ENCODE measurements around the gene ARHGDIB.

Gene ARHGDIB

DNA sequence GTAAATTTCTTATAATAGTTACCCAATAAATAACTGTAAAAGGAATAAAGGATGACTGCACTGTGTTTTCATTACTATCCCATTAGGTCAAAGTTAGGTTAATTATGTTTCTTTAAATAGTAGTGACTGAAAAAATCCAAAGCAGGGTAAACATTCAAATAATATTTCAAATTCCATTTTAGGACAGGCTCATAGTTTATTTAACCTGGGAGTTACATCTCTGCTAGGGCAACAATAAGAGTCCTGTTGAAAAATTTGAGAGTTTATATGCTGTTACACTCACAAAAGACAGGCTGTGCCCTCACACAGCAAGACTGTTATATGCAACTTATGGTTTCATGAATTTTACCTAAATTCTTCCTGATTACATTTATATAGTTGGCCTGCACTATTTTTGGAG is 31.1 kb downstream of the ARHGDIB start:
- no peak for DNase-seq (ENCODE audit: low read depth in 2 of 2)

DNA sequence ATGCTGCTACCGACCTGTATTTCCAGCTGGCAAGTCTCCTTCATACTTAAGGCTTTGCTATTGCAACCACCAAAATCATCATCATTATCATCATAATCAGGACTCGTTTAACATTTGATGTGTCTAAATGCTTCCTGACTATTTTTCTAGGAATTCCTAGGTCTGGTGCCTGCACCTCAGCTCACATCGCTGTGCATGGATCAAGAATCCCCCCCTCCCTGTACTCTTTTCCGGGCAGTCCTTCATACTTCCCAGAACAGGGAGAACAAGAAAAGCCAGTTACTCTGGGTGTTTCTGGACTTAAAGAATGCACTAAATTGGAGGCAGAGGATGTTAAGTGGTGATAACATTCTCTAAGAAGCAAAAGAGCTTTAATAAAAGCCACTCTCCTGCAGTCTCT is 32.5 kb downstream of the ARHGDIB start:
- no peak for DNase-seq (ENCODE audit: low read depth in 2 of 2)

DNA sequence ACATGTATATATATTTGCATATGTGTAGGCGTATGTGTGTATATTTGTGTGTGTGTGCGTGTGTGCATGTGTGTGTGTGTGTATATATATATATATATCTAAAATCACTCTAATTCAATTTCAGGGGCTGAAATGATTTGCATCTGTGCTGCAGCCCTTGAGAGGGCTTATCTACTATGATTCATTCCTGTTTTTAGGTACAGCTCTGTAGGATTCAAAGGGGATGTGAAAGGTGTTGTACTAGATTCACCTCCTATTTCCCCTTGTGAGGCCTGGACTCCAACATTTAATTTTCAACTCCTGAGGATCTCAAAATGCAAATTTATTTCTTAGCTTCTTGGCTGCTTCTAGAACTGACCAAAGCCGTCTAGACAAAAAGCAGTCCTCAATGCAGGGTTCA is 34.1 kb downstream of the ARHGDIB start:
- DNase-seq (ENCODE audit: low read depth in 2 of 2) = no peak

DNA sequence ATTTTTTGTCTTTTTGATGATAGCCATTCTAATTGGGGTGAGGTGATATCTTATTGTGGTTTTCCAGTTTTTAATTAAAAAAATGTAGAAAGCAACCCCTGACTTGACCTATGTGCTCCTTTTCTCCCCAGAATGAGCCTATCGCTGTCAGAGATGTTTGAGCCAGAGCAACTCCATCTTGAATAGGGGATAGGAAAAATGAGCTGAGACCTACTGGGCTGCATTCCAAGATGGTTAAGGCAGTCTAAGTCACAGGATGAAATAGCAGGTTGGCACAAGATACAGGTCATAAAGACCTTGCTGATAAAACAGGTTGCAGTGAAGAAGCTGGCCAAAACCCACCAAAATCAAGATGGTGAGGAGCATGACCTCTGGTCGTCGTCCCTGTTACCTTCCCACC is 36.9 kb downstream of the ARHGDIB start:
- no peak for DNase-seq (ENCODE audit: low read depth in 2 of 2)

DNA sequence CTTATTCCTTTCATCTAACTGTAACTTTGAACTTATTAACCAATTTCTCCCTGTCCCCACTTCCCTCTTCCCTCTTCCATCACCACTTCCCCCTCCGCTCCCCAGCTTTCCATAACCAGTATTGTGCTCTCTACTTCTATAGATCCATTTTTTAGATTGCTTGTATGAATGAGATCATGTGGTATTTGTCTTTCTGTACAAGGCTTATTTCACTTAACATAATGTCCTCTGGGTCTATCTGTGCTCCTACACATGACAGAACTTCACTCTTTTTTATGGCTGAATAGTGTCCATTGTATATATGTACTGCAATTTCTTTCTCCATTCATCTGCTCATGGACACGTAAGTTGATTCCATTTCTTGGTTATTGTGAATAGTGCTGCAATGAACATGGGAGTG is 37.5 kb downstream of the ARHGDIB start:
- no peak for DNase-seq (ENCODE audit: low read depth in 2 of 2)

DNA sequence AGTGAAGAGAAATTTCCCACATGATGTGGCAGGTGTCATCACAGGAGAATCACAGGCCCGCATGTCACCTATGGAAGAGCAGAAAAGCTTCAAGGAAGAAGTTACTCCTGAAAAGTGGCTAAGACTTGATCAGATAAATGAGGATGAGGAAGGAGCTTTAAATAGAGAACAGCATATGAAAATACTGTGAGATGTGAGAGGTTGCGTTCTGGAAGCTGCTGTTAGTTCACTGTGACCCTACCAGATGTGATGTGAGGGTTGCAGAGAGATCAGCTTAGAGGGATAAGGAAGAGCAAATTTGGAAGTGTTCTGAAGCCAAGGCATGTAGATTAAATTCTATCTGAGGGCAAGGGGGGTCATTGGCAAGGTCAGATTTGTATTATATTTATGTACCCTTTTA is 40.2 kb downstream of the ARHGDIB start:
- no peak for DNase-seq (ENCODE audit: low read depth in 2 of 2)

DNA sequence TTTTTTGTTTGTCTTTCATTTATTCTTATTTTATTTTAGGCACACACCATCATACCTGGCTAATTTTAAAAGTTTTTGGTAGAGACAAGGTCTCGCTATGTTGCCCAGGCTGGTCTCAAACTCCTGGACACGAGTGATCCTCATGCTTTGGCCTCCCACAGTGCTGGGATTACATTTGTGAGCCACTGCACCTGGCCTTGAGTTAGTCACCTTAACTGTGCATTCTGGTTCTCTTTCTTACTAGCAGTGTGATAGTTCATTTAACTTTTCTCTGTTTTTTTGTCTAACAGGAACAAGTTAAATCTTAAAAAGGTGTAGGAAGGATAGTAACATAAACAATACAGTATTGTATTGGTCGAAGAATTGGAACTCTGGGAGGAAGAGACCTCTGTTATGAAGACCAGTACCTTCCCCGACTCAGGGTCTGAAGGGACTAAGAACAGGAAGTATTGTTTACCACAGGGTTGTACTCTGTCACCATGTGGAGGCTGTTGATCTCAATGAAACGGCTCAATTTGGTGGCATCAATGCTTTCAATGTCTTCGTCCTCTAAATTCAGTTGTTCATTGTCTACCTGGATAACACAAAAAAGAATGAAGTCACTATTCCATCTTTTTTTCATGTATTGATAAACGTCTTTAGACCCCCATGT is 40.8 kb downstream of the ARHGDIB start:
- DNase-seq (ENCODE audit: low read depth in 2 of 2) = no peak

DNA sequence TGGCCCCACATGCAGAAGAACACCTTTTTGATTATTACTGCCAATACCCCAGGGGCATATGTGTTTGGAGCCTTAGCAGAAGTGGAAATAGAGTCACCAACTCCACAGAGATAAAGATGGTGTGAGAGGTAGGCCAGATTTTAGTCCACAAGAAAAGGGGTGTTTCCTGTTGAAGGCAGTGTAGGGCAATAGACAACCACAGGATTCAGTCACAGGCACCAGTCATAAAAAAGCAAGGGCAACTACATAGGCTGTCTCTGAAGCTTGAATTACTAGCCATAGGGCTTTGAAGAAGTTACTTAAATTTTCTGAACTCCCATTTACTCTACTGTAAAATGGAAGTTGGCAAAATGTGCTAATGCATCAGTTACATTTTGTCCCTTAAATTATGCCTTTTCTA is 41.9 kb downstream of the ARHGDIB start:
- DNase-seq (ENCODE audit: low read depth in 2 of 2) = no peak

DNA sequence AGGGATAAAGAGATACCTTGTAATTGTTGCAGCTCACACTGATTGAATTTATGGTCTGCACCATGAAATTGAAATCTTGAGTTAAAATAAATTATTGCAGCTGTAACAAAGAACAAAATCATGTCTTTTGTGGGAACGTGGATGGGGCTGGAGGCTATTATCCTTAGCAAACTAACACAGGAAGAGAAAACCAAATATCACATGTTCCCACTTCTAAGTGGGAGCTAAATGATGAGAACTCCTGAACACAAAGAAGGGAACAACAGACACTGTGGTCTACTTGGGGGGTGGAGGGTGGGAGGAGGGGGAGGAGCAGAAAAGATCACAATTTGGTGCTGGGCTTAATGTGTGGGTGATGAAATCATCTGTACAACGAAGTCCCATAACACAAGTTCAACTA is 45.7 kb downstream of the ARHGDIB start:
- DNase-seq (ENCODE audit: low read depth in 2 of 2) = no peak

DNA sequence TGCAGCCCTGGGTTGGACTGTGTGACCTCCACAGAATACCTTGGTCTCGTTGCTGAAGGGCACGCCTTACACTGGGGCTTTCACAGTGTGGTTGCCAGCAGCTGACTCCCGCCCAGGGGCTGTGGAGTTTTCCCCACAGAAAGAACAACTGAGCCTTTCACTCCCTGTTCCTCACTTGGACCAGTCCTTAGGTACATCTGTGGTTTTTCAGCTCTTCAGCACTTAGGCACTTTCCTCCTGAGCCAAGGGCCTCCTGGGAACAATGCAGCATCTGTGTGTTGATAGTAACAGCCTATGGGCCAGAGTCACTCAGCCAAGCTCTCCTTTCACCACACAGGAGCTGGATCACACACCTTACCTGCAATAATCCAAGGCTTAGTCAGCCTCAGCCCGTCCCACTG is 48.0 kb downstream of the ARHGDIB start:
- no peak for DNase-seq (ENCODE audit: low read depth in 2 of 2)

DNA sequence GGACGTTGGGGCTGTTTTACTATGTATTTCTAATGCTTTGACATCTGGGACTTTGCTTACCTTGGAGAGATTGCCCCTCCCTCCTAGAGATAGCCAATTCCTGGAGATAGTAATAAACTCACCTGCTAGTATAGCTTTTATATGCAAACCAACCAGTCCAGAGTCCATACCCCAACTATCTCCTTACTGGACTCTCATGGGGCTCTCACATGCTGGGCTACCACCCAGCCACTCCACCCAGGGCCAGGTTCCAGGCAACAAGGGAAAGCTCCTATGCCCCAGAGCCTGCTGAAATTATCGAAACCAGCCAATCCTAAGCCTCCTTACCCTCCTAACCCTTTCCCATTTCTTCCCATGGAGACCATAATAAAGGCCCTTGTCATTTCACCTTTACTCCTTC is 50.3 kb downstream of the ARHGDIB start:
- no peak for DNase-seq (ENCODE audit: low read depth in 2 of 2)

DNA sequence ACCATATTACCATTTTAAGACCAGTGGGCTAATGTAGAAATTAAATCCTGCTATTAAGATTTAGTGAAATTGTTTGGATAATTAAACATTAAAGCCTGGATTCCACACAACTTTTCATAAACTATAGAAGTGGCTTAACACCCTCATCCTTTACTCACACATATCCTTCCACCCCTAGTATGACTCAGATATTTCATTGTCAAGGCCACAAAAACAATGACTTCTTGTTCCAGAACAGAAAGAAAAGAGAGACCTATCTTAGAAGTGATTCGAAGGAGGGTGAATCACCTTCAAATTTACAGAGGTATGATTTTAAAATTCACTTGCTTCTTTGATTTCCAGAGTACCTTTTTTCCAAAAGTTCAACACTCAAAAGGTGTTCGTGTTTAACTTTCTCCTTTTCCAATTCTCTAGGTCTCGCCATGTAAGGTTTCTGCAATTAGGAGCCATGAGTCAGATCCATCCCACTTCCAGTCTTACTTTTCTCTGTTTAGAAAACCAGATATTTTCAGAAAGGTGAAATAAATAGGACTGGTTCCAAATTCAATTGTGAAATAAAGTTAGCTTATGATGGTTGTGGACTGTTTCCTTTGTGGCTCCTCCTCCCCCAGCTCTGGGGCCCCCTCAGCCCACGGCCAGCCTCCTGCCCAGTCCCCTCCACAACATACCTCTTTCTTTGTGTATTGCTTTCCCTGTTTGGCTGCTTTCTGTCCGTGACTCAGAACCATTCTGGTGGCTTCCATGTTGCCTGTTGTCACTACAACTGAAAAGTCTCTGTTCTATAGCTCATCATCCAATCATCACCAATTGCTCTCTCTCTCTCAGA is 51.1 kb downstream of the ARHGDIB start:
- DNase-seq (ENCODE audit: low read depth in 2 of 2) = peak; percentile 23 to 32

DNA sequence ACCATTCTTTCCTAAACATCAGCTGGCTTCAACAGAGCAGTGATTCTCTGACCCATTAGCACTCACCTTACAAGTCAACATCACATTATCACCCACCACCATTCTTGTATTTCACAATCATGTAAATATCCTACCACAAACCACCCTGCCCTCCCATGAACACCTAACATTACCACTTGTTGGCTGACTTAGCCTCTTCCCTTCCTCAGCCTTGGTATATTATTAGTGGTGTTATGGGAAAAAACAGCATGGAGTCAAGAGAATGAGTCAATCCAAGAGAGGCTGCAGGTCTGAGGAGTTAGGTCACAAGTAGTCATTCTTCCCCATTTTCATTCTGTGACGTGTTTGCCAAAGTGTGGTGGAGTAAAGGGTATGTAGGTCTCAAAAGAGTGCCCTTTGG is 53.4 kb downstream of the ARHGDIB start:
- no peak for DNase-seq (ENCODE audit: low read depth in 2 of 2)

DNA sequence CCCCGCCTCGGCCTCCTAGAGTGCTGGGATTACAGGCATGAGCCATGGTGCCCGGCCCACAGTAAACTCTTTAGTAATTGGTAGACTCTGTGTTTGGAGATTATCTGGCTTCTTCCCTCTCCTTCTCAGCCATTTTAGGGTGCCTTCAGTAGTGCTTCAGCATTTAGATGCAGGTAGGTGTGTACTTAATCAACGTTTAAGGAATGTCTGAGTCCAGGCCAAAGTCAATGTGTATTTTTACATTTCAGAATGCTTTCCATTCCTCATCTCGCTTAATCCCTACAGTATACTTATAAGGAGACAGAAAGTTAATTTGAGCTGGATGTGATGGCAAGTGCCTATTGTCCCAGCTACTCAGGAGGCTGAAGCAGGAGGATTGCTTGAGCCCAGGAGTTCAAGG is 55.3 kb downstream of the ARHGDIB start:
- no peak for DNase-seq (ENCODE audit: low read depth in 2 of 2)

DNA sequence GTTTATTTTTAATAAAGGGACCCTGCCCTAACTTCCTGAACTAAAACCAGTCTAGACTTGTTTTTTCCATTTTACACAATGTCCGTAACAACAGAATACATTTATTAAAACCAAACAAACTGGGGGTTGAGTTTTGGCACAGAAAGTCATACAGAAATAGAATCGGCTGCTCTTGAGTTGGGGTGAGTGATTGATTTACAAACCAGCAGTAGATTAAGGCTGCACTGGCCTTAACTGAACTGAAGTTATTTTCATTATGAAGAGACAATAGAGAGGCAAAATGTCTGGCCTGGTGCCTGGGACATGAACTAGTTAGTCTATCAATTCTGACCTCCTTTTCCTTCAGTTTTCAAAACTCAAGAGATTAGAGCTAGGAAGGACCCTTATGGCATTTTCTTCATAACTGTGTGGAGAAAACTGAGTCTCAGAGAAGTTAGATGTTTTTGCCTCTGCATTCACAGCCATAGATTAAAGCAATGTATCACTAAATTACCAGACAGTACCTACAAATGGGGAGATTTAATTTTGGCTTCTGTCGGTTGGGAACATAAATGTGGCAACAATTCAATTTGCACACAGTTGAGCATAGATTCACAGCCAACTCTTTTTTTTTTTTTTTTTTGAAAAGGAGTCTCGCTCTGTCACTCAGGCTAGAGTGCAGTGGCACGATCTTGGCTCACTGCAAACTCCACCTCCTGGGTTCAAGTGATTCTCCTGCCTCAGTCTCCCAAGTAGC is 56.0 kb downstream of the ARHGDIB start:
- no peak for DNase-seq (ENCODE audit: low read depth in 2 of 2)

DNA sequence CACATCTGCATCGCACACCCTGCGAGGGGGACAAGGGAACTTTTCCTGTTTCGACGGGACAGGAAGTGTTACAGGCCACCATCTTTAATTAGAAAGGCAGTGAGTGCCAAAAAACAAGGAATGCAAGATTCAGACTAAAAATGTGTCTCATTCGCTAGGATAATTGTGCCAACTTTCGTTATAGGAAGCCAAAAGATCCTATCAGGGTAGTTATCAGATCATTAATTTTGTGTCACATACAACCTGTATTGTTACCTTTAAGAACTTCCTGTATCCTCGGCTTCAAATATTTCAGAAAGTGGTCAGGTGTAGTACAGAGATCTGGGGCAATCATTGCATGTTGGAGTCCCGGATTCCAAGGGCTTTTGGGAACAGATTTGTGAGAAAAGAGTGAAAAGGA is 56.5 kb downstream of the ARHGDIB start:
- no peak for DNase-seq (ENCODE audit: low read depth in 2 of 2)

DNA sequence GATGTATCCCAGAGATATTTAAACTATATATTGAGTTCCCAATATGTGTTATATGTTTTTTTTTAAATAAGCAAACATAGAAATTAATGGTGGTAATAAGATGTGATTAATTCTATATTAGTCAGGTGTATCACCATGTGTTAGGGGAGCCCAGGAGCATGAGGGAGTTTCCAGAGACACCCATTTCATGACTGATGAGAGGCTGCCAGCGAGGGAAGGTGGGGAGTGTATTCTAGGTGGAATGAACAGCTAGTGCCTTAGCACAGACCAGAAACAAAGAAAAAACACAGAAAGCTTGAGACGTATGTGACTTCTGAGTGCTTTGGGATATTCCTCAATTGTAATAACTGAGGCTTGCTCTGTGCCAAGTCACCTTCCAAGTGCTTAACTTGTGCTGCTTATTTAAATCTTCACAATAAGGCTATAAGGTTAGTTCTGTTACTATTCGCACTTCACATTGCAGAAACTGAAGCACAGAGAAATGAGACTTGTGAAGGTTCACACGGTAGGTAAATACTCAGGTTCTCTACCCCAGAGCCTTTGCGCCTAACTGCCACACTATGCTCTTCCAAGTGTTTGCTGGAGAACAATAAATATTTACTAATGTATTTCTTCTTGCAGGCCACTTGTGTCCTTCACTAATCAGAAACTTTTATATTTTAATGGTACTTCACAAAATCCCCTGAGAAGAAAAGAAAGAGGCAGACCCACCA is 57.9 kb downstream of the ARHGDIB start:
- no peak for DNase-seq (ENCODE audit: low read depth in 2 of 2)

DNA sequence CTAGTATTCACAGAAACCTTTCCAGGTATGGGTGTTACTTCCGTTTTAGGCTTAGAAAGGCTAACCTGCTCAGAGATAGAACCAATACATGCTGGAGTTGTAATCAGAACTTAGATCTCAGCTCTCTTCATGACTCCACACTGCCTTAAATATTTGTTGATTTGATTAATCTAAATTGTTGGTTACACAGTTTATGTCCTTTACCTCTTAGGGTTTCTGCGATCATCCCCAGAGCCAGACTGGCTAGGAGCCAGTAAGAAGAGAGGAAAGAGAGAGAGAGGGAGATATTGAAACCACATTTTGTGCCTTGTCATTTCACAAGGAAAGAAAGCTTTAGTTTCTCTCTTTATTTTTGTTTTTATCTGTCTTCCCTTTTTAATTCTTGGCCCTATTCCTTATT is 58.9 kb downstream of the ARHGDIB start:
- no peak for DNase-seq (ENCODE audit: low read depth in 2 of 2)

DNA sequence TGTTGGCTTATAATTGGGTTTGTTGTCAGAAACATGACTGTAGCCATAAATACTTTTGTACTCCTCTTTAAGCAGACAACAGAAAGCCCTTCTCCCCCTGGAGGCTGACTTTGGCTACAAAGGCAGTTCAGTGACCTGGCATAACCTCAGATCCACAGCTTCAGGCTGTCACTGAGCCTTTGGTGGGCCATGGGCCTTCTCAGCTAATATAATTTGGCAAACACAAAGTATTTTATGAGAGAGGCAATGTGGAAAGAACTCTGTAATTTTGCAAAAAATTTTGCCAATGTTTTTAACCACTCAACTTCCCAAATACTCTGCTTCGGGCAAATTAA is 60.2 kb downstream of the ARHGDIB start:
- DNase-seq (ENCODE audit: low read depth in 2 of 2) = no peak

DNA sequence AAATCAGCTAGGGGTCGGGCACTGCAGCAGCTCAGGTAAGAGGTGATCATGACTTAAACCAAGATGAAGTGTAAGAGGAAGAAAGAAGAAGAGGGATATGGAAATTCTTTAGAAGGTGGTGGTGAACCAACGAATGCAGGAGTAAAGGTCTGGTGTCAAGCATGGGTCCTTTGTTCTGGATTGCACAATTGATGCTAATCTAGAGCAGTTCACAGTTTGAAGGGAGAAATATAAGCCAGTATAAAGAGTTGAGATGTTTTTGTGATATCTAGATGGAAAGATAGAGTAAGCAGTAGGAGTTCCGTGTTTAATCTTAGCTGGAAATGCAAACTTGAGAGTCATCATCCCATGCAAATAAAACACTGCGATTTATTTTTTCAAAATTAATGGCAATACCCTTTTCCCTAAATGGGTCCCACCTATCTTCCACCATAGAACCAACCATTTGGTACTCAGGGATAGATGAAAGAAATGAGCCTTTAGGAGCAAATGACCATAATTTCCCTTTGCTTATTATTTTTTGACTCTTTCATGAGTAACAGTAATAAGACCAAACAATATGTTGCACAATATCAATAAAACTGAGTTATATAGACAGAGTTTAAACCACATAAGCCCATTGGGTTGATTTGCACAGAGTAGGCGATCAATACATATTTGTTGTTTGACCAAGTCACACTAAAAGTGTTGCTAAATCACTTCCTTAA is 60.7 kb downstream of the ARHGDIB start:
- DNase-seq (ENCODE audit: low read depth in 2 of 2) = no peak

DNA sequence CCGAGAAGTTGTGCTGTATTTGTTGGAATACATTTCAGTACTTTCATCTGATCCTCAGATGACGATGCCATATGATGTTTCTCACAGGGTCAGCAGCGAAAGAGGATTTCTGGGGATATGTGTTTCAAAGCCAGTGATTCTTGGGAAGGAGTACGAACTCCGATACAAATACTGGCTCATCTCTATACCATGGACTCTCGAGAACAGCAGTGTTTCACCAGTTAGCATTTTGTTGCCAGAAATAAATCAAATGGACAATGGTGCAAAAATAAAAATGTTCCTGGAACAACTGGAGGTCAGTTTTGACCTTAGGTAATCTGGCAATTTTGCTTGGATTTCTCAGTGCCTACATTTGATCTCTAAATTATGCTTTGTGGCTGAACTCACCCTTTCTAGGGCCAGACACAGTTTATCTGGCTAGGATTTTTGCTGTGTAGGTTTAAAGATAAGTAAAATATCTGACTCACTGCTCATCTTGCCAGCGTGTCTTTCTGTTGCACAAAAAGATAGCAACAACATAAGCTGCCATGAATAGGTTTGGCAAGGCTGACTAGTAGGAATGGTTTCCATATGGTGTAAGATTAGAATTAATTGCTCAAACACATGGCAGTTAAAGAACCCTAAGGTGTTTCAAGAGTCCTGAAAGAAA is 64.8 kb downstream of the ARHGDIB start:
- no peak for DNase-seq (ENCODE audit: low read depth in 2 of 2)

Data from stimulated activated CD4-positive, alpha-beta T cell treated with anti-CD3 and anti-CD28 coated beads, Interleukin-15, amount 100 ng/mL, for 48 hours (primary cell).